HG02678 (cell line): ENCODE results near the gene ACOT7.

Source experiments
- ATAC-seq: cut with Tn5 transposase; IDR thresholded peaks from one replicate; pipeline ENCODE4 v1.9.1; 2021; ENCODE audit warnings: mild to moderate bottlenecking, moderate library complexity; ENCODE audit not compliant: unreplicated experiment

The ACOT7 gene

DNA sequence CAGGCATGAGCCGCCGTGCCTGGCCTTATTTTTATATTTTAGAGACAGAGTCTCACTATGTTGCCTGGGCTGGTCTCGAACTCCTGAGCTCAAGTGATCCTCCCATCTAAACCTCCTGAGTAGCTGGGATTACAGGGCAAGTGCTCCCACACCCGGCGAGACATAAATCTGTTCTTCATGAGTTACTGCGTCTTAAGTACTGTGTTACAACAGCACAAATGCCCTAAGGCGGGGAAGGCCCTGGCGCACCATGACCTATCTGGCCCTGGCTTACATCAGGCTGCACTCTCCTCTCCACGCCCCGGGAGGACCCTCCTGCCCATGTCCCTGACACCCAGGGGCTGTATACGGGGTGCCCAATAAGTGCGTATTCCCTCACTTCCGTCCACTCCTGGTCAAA is 136.9 kb downstream of the ACOT7 start:
- ATAC-seq, result no peak

DNA sequence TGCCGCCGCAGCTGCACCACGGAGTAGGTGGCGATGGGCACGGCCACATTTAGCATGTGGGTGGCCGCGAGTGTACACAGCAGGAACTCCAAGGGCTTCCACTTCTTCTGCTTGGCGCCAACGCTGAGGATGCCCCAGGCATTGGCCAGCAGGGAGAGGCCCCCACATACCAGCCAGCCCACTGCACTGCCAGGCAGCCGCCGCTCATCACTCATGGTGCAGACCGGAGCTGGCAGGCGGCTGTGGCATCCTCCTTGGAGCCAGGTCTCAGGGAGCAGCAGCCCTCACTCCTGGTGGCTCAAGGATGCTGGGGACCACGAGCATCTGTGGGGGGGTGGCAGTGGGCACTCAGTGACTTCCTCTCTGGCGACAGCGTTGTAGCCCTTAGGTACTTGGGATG is 138.9 kb downstream of the ACOT7 start:
- ATAC-seq, result no peak

DNA sequence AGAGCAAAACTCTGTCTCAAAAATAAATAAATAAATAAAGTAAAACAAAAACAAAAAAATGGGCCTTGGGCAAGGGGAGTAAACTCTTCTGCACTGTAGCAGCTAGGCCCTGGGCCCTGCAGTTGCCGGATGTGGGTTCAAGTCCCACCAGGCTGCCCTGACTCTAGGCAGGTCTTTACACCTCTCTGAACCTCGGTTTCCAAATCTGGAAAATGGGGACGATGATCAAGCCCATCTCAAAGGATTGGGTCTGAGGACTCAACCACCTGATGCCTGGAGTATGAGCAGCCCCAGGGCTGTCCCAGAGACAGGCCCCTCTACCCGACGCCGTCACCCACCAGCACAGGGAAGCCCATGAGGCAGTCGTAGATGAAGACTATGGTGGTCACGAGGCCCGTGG is 140.2 kb downstream of the ACOT7 start:
- ATAC-seq, result no peak

- ATAC-seq, result no peak
These were observed 141.2 kb downstream of the ACOT7 start for GRCh38 chr1:6252374-6252710.

DNA sequence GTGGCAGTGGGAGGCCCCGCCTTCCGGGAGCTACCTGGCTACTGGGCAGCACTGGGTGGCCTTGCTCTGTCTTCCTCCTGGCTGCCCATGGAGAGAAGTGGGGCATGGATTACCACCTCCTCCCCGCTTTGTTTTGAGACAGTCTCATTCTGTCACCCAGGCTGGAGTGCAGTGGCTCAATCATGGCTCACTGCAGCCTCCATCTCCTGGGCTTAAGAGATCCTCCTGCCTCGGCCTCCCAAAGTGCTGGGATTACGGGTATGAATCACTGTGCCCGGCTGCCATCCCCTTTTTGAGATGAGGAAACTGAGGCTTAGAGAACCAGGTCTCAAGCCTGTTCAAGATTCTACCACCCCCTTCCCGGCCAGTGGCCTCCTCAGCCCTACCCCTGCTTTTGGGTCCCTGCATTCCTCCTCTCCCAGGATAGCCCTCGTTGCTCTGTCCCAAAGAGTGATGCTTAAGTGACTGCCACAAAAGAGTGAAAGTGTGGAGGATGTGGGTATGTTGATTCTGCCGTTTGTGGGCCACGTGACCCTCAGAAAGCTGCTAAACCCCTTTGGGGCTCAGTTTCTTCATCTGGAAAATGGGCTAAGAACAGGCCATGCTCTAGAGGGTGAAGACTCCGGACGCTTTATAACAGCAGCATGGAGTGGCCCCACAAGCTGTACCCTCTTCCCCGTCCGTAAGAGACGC is 141.7 kb downstream of the ACOT7 start:
- ATAC-seq, result no peak

GRCh38 chr1:6251233-6251632 is 142.3 kb downstream of the ACOT7 start:
- ATAC-seq, result no peak

GRCh38 chr1:6249739-6250689 is 143.6 kb downstream of the ACOT7 start:
- no peak for ATAC-seq

- ATAC-seq, result no peak
These were observed 144.4 kb downstream of the ACOT7 start for GRCh38 chr1:6248932-6249738.

- no peak for ATAC-seq
These were observed 145.3 kb downstream of the ACOT7 start for GRCh38 chr1:6248161-6248776.

- no peak for ATAC-seq
These were observed 145.9 kb downstream of the ACOT7 start for GRCh38 chr1:6247651-6248050.

- peak; percentile 41 for ATAC-seq
These were observed 146.8 kb downstream of the ACOT7 start for GRCh38 chr1:6246497-6247467.

DNA sequence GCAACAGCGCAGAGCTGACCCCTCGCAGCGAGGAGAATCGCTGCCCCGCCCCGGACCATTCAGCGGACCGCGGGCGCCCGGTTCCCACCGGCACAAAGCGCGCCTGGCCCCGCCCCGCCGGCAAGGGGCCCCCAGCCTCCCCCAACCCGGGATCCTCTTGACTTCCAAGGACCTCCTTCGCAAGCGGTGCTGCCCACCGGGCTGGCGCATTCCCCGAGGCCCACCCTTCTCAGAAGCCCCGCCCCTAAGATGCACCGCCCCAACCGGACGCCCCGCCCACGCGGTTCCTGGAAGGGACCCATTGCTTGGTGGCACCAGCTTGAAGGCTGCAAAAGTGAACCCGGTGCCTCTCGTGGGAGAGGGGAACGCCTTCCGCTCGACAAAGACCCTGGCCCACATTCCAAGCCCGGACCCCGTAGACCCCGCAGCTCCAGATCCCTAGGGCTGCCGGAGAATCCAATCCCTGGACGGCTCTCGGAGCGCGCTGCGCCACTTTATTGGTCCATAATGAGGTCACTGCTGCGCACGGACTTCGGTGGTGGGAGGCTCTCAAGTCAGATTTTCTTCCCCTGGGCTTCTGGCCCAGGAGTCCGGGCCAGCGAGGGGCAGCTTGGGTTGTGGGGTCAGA is 147.6 kb downstream of the ACOT7 start:
- no peak for ATAC-seq

DNA sequence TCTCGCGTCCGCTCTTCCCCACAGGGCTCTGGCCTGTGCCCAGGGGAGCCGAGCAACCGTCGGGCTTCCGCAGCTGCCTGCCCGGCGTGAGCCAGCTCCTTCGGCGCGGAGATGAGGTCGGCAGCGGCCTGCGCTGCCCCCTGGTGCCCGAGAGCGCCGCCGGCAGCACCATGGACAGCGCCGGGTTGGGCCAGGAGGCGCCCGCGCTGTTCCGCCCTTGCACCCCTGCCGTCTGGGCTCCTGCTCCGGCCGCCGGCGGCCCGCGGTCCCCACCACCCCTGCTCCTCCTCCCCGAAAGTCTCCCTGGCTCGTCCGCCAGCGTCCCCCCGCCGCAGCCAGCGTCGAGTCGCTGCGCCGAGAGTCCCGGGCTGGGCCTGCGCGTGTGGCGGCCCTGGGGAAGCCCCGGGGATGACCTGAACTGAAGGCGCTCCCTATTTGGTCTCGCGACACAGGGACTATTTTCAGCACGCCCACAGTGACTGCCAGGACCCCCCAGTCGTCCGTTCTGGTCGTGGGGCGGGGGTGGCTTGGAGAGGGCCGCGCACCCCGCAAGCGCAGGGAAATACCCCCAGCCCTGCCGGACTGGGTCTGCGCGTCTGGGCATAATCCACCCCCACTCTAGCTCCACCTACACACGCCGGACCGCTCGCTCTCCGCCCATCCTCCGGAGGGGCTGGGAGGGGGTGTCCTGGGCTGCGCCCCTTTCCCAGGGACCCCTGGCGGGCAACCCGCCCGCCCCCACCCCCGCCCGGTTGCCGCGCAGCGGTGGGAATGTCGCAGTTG is 148.3 kb downstream of the ACOT7 start:
- peak; percentile 52 for ATAC-seq

DNA sequence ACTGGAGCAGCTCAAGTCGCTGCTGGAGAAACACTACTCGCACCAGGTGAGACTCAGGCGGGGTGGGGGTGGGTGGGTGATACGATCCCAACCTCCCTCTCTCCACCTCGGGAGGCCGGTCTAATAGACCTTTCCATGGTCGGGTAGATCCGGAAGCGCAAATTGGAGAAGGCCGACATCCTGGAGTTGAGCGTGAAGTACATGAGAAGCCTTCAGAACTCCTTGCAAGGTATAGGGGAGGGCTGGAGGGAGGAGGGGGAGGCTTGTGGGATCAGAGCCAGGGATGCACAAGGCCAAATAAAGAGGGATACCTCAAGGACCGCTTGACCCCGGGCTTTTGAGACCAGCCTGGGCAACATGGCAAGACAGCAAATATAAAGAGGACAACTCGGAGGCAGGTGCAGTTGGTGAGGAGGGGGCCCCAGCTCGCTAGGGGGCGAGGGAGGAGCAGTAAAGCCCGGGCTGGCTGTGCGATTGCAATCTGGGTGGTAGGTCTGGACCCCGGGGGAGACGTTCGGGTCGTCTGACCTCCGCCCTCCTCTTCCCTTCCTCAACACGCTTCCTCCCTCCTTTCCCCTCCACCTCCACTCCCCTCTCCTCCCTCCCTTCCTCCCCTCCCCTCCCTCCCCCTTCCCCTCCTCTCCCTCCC is 149.0 kb downstream of the ACOT7 start:
- ATAC-seq, result no peak

GRCh38 chr1:6243993-6244392 is 149.6 kb downstream of the ACOT7 start, which contains the start of gene HES3:
Gene HES3, plus strand, starts transcription at chr1:6244179. Its CDS starts 187 bp downstream, at chr1:6244366.
- no peak for ATAC-seq

GRCh38 chr1:6243053-6243834 is 150.3 kb downstream of the ACOT7 start:
- ATAC-seq, result no peak
